Gastrocnemius medialis (tissue), 4 donors: ENCODE data around the gene MYO1F. TPM values are rescaled to one million over a fixed set of nuclear protein-coding genes. Genes with fewer than 3 reads are reported as not detected.

ENCODE experiments used
- ATAC-seq, 2 donors: fragments of 150-250 bp; one replicate each; pipeline ENCODE4 v1.9.1; 2016
- DNase-seq, 2 donors: peaks; one replicate each; pipeline ENCODE4 v3.0.0-alpha.2; 2019
- H3K27ac ChIP-seq, 4 donors: fragments of 200-600 bp; sonication (generic); 1 replicate in 1 of 4; 2 replicates in 3 of 4; pipeline ENCODE4 v1.5.1; 2016 to 2018; ENCODE audit warnings: mild to moderate bottlenecking in 2 of 4, moderate library complexity in 1 of 4
- H3K27me3 ChIP-seq, 3 donors: fragments of 200-600 bp; sonication (generic) in 2 of 3; 1 replicate in 1 of 3; 2 replicates in 2 of 3; pipeline versions ENCODE4 v1.5.1 to v1.6.0; 2016 to 2019; ENCODE audit warnings: mild to moderate bottlenecking in 1 of 3, moderate library complexity in 1 of 3
- H3K36me3 ChIP-seq, 2 donors: fragments of 200-600 bp; sonication (generic) in 1 of 2; one replicate each; pipeline ENCODE4 v1.5.1; 2017 to 2018
- H3K4me1 ChIP-seq, 2 donors: fragments of 200-600 bp; sonication (generic) in 1 of 2; one replicate each; pipeline ENCODE4 v1.5.1; 2016 to 2017; ENCODE audit warnings: mild to moderate bottlenecking in 2 of 2
- H3K4me3 ChIP-seq, 4 donors: fragments of 200-600 bp; sonication (generic) in 3 of 4; 1 replicate in 1 of 4; 2 replicates in 3 of 4; pipeline ENCODE4 v1.5.1; 2016 to 2019; ENCODE audit warnings: mild to moderate bottlenecking in 2 of 4
- H3K9me3 ChIP-seq, 3 donors: fragments of 200-600 bp; sonication (generic) in 2 of 3; 1 replicate in 1 of 3; 2 replicates in 2 of 3; pipeline ENCODE4 v1.5.1; 2016 to 2019
- POLR2A ChIP-seq, 2 donors: fragments of 450-650 bp; IDR thresholded peaks; one replicate each; pipeline ENCODE4 v1.6.1; 2017; ENCODE audit warnings: antibody characterized with exemption in 2 of 2, mild to moderate bottlenecking in 2 of 2, moderate library complexity in 2 of 2
- in situ Hi-C, 4 donors: fragments of 200-750 bp; cut with MboI; loops; one replicate each; pipeline versions ENCODE4 v1.15.0 to v1.8.0; 2017; ENCODE audit warnings: low sequenced_read_pairs in 4 of 4
- intact Hi-C: fragments of 100-400 bp; cut with DNase I; formaldehyde crosslinking; loops from one replicate; pipeline ENCODE4 v1.15.1; 2023; ENCODE audit warnings: low total_unique reads
- total RNA-seq, 4 donors: library from RNA; depleted of rRNA; stranded (reverse); fragments of >200 nt; gene quantifications; one replicate each; pipeline versions ENCODE4 v1.1.0 to v1.2.3, GENCODE V29; 2016
- TF ChIP-seq, protein P1 (sequence below), 5 experiments: fragments of 450-650 bp in 3 of 5; fragments of 200-600 bp in 2 of 5; sonication (generic) in 2 of 5; IDR thresholded peaks in 4 of 5; conservative IDR thresholded peaks in 1 of 5; 1 replicate in 4 of 5; 2 replicates in 1 of 5; pipeline ENCODE4 v1.5.1; 2016 to 2019; ENCODE audit warnings: antibody characterized with exemption in 5 of 5, mild to moderate bottlenecking in 3 of 5, moderate library complexity in 3 of 5

MYO1F gene
- total RNA-seq, 4 donors from 2014 or later: 0.24 to 4.0 (median 1.8) TPM

DNA sequence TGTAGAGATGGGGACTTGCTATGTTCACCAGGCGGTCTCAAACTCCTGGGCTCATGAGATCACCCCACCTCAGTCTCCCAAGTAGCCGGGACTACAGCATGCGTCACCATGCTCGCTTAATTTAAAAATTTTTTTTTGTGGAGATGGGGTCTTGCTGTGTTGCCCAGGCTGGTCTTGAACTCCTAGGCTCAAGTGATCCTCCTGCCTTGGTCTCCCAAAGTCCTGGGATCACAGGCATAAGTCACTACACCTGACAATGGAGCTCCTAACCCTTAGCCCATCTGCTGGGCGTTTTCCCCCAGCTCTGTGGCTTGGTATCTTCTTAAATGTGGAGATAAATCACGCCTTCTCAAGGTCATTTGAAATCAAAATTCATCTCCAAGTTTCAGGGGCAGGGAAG lies 39.6 kb upstream of the MYO1F start:
- Histone ChIP-seq H3K36me3 (no peaks in the 10 kb centered on the region), H3K9me3 (no peaks in the 10 kb centered on the region), H3K4me1 (no peaks in the 10 kb centered on the region), H3K27ac (no peak overlapping the region), H3K4me3 (no peak overlapping the region), H3K27me3 (no peaks in the 10 kb centered on the region)
- in situ Hi-C loops (no loop called here), intact Hi-C loops (no loop called here)
- DNase-seq: no peak
- ATAC-seq: no peak
- TF ChIP-seq, protein P1, sequence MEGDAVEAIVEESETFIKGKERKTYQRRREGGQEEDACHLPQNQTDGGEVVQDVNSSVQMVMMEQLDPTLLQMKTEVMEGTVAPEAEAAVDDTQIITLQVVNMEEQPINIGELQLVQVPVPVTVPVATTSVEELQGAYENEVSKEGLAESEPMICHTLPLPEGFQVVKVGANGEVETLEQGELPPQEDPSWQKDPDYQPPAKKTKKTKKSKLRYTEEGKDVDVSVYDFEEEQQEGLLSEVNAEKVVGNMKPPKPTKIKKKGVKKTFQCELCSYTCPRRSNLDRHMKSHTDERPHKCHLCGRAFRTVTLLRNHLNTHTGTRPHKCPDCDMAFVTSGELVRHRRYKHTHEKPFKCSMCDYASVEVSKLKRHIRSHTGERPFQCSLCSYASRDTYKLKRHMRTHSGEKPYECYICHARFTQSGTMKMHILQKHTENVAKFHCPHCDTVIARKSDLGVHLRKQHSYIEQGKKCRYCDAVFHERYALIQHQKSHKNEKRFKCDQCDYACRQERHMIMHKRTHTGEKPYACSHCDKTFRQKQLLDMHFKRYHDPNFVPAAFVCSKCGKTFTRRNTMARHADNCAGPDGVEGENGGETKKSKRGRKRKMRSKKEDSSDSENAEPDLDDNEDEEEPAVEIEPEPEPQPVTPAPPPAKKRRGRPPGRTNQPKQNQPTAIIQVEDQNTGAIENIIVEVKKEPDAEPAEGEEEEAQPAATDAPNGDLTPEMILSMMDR (IDR thresholded peaks at IDR 0.05 in 4 of 5, conservative IDR thresholded peaks at IDR 0.05 in 1 of 5): no peak
- no peak for TF ChIP-seq POLR2A (IDR thresholded peaks at IDR 0.05)

DNA sequence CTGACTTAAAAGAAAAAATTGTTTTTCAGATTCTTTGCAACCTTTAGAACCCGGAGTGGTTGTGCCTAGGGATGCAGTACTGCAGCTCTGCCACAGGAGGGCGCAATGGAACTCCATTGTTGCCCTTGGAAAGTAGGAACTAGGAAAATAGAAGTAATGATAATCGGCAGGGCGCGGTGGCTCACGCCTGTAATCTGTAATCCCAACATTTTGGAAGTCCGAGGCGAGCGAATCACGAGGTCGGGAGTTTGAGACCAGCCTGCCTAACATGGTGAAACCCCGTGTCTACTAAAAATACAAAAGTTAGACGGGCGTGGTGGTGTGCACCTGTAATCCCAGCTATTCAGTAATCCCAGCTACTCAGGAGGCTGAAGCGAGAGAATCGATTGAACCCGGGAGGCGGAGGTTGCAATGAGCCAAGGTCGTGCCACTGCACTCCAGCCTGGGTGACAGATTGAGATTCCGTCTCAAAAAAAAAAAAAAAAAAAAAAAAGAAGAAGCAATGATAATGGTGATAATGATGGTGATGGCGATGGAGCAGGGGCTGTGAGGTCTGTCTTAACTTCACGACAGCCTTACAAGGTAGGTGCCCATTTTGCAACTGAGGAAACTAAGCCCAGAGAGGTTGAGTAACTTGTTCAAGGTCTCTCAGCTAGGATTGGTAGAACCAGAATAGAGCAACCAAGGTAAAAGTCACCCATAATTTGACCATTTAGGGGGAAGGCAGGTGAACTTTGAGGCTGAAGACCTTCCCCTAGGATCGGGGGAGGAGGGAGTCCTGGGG lies 38.8 kb upstream of the MYO1F start:
- Histone ChIP-seq H3K36me3 (no peaks in the 10 kb centered on the region), H3K27ac (no peak overlapping the region), H3K4me3 (no peak overlapping the region), H3K9me3 (no peaks in the 10 kb centered on the region), H3K4me1 (no peaks in the 10 kb centered on the region), H3K27me3 (no peaks in the 10 kb centered on the region)
- DNase-seq: no peak
- in situ Hi-C loops (no loop called here), intact Hi-C loops (no loop called here)
- TF ChIP-seq, protein P1 (IDR thresholded peaks at IDR 0.05 in 4 of 5, conservative IDR thresholded peaks at IDR 0.05 in 1 of 5): peak; percentile 19 to 67 (median 64)
- TF ChIP-seq POLR2A (IDR thresholded peaks at IDR 0.05): no peak
- no peak for ATAC-seq

DNA sequence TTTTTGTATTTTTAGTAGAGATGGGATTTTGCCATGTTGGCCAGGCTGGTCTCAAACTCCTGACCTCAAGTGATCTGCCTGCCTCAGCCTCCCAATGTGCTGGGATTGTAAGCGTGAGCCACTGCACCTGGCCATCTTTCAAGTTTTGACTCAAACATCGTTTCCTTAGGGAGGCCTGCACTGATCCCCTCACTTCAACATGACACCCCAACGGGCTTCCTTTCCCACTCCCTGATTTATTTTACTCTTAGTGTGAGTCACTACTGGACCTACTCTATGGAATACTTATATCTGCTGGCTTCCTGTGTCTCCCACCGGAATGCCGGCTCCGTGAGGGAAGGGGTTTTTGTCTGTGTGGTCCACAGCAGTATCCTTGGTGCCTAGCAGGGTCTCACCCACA lies 37.8 kb upstream of the MYO1F start:
- Histone ChIP-seq H3K4me1 (no peaks in the 10 kb centered on the region), H3K9me3 (no peaks in the 10 kb centered on the region), H3K36me3 (no peaks in the 10 kb centered on the region), H3K4me3 (no peak overlapping the region), H3K27me3 (peaks cover 0 to 3% (median 0%) of the 10 kb centered on the region in 3 donors), H3K27ac (no peak overlapping the region)
- DNase-seq (no peak), ATAC-seq (no peak)
- in situ Hi-C loops (no loop called here), intact Hi-C loops (no loop called here)
- no peak for TF ChIP-seq POLR2A (IDR thresholded peaks at IDR 0.05)
- TF ChIP-seq, protein P1 (IDR thresholded peaks at IDR 0.05 in 4 of 5, conservative IDR thresholded peaks at IDR 0.05 in 1 of 5): no peak

DNA sequence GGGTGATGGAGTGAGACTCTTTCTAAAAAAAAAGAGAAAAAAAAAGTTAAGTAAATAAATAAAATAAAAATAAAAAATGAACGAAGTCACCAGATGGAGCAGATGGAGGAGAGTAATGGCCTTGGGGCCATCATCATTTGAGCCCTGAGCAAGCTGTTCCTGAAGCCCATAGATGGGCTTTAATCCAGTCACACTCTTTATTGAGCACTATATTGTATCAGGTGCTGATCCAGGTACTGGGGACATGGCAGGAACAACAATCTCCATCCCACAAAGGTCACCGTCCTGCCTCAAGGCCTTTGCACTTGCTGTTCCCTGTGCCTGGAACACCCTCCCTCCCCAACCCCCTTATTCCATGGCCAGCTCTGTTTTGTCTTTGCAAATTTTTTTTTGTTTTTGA lies 37.2 kb upstream of the MYO1F start:
- H3K36me3 ChIP-seq: no peaks in the 10 kb centered on the region
- H3K4me3 ChIP-seq: no peak overlapping the region
- no peak for ATAC-seq
- intact Hi-C loops (no loop called here), in situ Hi-C loops (no loop called here)
- TF ChIP-seq, protein P1 (IDR thresholded peaks at IDR 0.05 in 4 of 5, conservative IDR thresholded peaks at IDR 0.05 in 1 of 5): no peak
- no peak for TF ChIP-seq POLR2A (IDR thresholded peaks at IDR 0.05)
- H3K27ac ChIP-seq: no peak overlapping the region
- DNase-seq: no peak
- peaks cover 5 to 8% (median 6%) of the 10 kb centered on the region in 3 donors for H3K27me3 ChIP-seq
- no peaks in the 10 kb centered on the region for H3K4me1 ChIP-seq
- no peaks in the 10 kb centered on the region for H3K9me3 ChIP-seq
